Small intestine (tissue), 7 donors: ENCODE measurements around the gene TMEM125. TPM values are rescaled to one million over a fixed set of nuclear protein-coding genes. Genes with fewer than 3 reads are reported as not detected.

Experiments used
- DNase-seq, 2 donors: peaks; one replicate each; pipeline versions ENCODE4 v3.0.0 to v3.0.0-alpha.2; 2013
- FAIRE-seq: peaks from 2 replicates; lab custom pipeline; 2012; peaks lifted over from hg19 to GRCh38; lab: Jason Lieb, UNC
- H3K27ac ChIP-seq, 3 donors: one replicate each; pipeline ENCODE4 v1.5.1; 2013; ENCODE audit warnings: low read length in 2 of 3, mild to moderate bottlenecking in 2 of 3, control low read depth in 1 of 3, inconsistent platforms in 1 of 3, low read depth in 1 of 3, moderate library complexity in 1 of 3
- H3K27me3 ChIP-seq, 3 donors: one replicate each; pipeline ENCODE4 v1.6.1; 2013; ENCODE audit warnings: low read length in 3 of 3, inconsistent platforms in 1 of 3; ENCODE audit not compliant: control insufficient read depth in 3 of 3, insufficient read depth in 3 of 3
- H3K36me3 ChIP-seq, 3 donors: one replicate each; pipeline ENCODE4 v1.6.1; 2013; ENCODE audit warnings: low read length in 3 of 3, inconsistent platforms in 1 of 3, low read depth in 1 of 3, mild to moderate bottlenecking in 1 of 3, moderate library complexity in 1 of 3; ENCODE audit not compliant: control insufficient read depth in 3 of 3, insufficient read depth in 2 of 3
- H3K4me1 ChIP-seq, 3 donors: one replicate each; pipeline ENCODE4 v1.6.1; 2013; ENCODE audit warnings: low read length in 2 of 3, inconsistent platforms in 1 of 3, low read depth in 1 of 3, mild to moderate bottlenecking in 1 of 3, moderate library complexity in 1 of 3; ENCODE audit not compliant: control insufficient read depth in 3 of 3, insufficient read depth in 2 of 3
- H3K4me3 ChIP-seq, 3 donors: one replicate each; pipeline ENCODE4 v1.5.1; 2013; ENCODE audit warnings: low read length in 3 of 3, control low read depth in 1 of 3, inconsistent platforms in 1 of 3, low read depth in 1 of 3, mild to moderate bottlenecking in 1 of 3, moderate library complexity in 1 of 3
- H3K9me3 ChIP-seq, 2 donors: one replicate each; pipeline ENCODE4 v1.6.1; 2013; ENCODE audit warnings: low read depth in 1 of 2, low read length in 1 of 2; ENCODE audit not compliant: control insufficient read depth in 2 of 2, insufficient read depth in 1 of 2
- WGBS, 3 donors: extraction: QIAGEN DNeasy Blood & Tissue Kit; methylation state at CpG; one replicate each; pipeline ENCODE4 v1.1.7; 2013; 5-methylcytosine and 5-hydroxymethylcytosine counted together
- polyA plus RNA-seq, 4 donors: library from polyadenylated mRNA; stranded (reverse) in 3 of 4; unstranded in 1 of 4; fragments of 200-250 nt in 3 of 4; fragments of 120-200 nt in 1 of 4; gene quantifications; one replicate each; pipeline versions ENCODE4 v1.2.1 to v1.2.3, GENCODE V29; 2013
- donor health status: healthy with polysubstance abuse.
- donor health status: control.
- donor health status: control.
- donor health status: Bipolar disorder and iron deficiency.
- donor health status: healthy.

The TMEM125 gene
- polyA plus RNA-seq, 4 donors: 38.3 to 94.3 (median 68.5) TPM

GRCh38 chr1:43299101-43299500, 29.3 kb downstream of the TMEM125 start:
- Histone ChIP-seq H3K36me3 (peaks cover 0 to under 1% (median 0%) of the 10 kb centered on the region in 3 donors), H3K27ac (no peak overlapping the region), H3K27me3 (no peaks in the 10 kb centered on the region), H3K9me3 (no peaks in the 10 kb centered on the region), H3K4me3 (no peak overlapping the region), H3K4me1 (peaks cover 0 to 22% (median 6%) of the 10 kb centered on the region in 3 donors)
- DNase-seq (no peak), FAIRE-seq (no peak)

- Histone ChIP-seq H3K4me3 (peak within 1 kb of the TSS in 1 of 3 donors; percentile 5), H3K9me3 (no peaks in the 10 kb centered on the region), H3K36me3 (peaks cover 0 to 3% (median 0%) of the 10 kb centered on the region in 3 donors), H3K4me1 (peaks cover 0 to 19% (median 7%) of the 10 kb centered on the region in 3 donors), H3K27me3 (no peaks in the 10 kb centered on the region), H3K27ac (peak within 1 kb of the TSS in 2 of 3 donors; percentile 2 to 41)
- DNase-seq: no peak
- 74 to 86% (median 80%) methylated on average over 10 of the region's 10 CpGs for WGBS, 3 donors
- no peak for FAIRE-seq
Observed at GRCh38 chr1:43300378-43301094, 30.8 kb downstream of the TMEM125 start, which contains the start of gene TIE1. TSS of gene TIE1 (plus strand) at chr1:43300982. CDS start at chr1:43301072, 90 bp downstream.

- H3K4me1 ChIP-seq: peaks cover 0 to 22% (median 7%) of the 10 kb centered on the region in 3 donors
- H3K27ac ChIP-seq: peak overlapping the region in 2 of 3 donors; percentile 19 to 41
- FAIRE-seq (no peak), DNase-seq (no peak)
- peaks cover 0 to 3% (median 0%) of the 10 kb centered on the region in 3 donors for H3K36me3 ChIP-seq
- H3K9me3 ChIP-seq: no peaks in the 10 kb centered on the region
- no peak overlapping the region for H3K4me3 ChIP-seq
- H3K27me3 ChIP-seq: no peaks in the 10 kb centered on the region
- 38 to 76% (median 71%) methylated on average over 1 of the region's 1 CpG for WGBS, 3 donors
Observed at GRCh38 chr1:43302201-43302600, 32.4 kb downstream of the TMEM125 start.

DNA sequence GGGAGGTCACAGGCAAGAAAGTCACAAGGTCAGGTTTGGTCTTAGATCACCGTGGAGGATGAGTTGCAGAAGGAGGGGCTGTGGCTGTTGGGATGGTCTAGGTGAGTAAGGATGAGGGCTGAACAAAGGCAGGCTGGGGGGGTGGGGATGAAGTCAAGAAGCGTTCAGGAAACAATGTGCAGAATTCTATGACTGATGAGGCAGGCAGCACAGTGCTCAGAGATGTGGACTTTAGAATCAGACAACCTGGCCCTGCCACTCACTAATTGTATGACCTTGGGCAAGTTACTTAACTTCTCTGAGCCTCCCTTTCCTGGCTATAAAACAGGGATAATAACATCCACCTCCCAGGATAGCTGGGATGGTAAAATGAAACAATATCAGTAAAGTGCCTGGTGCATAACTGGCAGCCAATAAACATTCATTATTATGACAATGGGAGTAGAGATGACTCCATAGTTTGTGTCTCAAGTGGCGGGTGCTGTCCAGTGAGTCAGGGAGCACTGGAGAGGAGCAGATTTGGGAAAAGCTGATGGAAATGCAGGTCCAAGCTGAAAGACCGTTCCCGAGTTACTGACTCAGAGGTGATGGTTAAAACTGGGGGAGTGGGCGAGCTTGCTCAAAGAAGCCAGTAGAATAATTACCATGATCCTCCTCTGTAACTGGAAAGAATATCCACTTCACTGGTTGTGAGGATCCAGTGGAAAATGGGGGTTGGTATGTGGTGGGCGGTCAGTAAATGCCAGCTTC, 33.1 kb downstream of the TMEM125 start:
- Histone ChIP-seq H3K4me3 (no peak overlapping the region), H3K36me3 (peaks cover 0 to 3% (median 0%) of the 10 kb centered on the region in 3 donors), H3K4me1 (peaks cover 0 to 22% (median 7%) of the 10 kb centered on the region in 3 donors), H3K27me3 (no peaks in the 10 kb centered on the region), H3K27ac (peak overlapping the region; percentile 4 to 57 (median 19)), H3K9me3 (no peaks in the 10 kb centered on the region)
- FAIRE-seq (no peak), DNase-seq (peak; percentile 74 to 94)
- WGBS, 3 donors: 64 to 65% (median 65%) methylated on average over 7 of the region's 7 CpGs

DNA sequence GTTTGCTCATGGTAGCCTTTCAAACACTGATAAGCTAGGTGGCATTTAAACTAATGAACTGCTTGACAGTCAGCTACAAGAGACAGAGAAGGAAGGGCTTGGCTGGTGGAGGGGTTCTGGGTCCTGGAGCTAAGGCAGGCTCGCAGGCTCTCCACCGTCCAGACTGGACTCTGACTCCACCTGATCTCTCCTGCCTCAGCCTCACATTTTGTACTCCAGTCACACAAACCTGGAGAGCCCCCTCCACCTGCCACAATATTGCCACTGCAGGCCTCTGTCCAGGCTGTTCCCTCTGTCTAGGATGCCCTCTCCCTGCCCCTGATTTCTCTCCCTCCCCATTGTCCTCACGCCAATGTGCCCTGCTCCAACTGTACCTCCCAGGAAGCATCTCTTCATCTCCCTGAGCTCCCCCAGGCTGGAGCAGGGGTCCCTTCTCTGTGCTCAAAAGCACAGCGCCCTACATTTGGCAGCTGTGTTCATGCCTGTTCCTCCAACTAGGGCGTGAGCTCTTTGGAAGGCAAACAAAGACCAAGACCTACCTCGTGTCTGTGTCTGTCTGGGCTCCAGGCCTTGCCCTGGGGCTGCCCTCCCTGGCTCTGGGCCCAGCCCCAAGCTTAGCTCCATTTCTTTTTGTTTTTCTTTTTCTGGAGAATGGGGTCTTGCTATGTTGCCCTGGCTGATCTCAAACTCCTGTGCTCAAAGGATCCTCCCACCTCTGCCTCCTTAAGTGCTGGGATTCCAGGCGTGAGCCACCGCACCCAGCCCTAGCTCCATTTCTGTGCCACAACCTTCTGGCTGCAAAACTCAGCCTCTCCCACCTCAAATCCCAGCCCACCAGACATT, 33.9 kb downstream of the TMEM125 start:
- H3K27me3 ChIP-seq: no peaks in the 10 kb centered on the region
- peak overlapping the region in 1 of 3 donors; percentile 57 for H3K27ac ChIP-seq
- no peak for FAIRE-seq
- H3K4me3 ChIP-seq: no peak overlapping the region
- 64 to 71% (median 66%) methylated on average over 8 of the region's 8 CpGs for WGBS, 3 donors
- peaks cover 0 to 22% (median 7%) of the 10 kb centered on the region in 3 donors for H3K4me1 ChIP-seq
- DNase-seq: no peak
- H3K36me3 ChIP-seq: peaks cover 0 to 3% (median 0%) of the 10 kb centered on the region in 3 donors
- H3K9me3 ChIP-seq: no peaks in the 10 kb centered on the region

DNA sequence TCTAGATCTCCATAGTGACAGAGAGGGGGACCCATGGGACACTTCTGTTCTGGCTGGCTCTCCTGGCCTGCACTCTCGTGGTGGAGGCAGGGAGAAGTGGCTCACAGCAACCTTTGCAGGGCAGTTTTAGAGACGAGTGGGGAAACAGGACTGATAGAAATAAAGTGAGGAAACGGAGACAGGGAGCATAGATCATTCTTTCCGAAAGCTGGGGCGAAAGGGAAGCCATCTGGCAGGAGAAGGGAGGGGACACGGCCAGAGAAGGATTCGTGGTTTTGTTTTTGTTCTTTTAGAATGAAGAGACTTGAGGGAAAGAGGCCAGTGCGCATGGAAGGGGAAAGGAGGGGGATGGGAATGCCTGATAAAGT, 34.5 kb downstream of the TMEM125 start:
- no peak for DNase-seq
- H3K4me3 ChIP-seq: no peak overlapping the region

DNA sequence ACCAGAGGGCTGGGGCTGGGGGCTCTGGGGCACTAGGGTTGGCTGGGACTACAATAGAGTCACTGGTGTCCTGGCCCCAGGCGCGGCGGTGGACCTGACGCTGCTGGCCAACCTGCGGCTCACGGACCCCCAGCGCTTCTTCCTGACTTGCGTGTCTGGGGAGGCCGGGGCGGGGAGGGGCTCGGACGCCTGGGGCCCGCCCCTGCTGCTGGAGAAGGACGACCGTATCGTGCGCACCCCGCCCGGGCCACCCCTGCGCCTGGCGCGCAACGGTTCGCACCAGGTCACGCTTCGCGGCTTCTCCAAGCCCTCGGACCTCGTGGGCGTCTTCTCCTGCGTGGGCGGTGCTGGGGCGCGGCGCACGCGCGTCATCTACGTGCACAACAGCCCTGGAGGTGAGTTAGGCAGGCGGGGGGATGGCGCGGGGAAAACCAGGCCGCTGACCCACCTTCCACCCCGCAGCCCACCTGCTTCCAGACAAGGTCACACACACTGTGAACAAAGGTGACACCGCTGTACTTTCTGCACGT, 35.1 kb downstream of the TMEM125 start:
- 88 to 92% (median 89%) methylated on average over 46 of the region's 46 CpGs for WGBS, 3 donors

More for the DNA sequence above, 34.5 kb downstream of the TMEM125 start:
- Histone ChIP-seq H3K27ac (no peak overlapping the region), H3K9me3 (no peaks in the 10 kb centered on the region), H3K4me1 (peaks cover 0 to 22% (median 7%) of the 10 kb centered on the region in 3 donors), H3K36me3 (peaks cover 0 to 3% (median 0%) of the 10 kb centered on the region in 3 donors), H3K27me3 (no peaks in the 10 kb centered on the region)
- no peak for FAIRE-seq
- WGBS, 3 donors: 51 to 79% (median 64%) methylated on average over 8 of the region's 8 CpGs

More for the DNA sequence above, 35.1 kb downstream of the TMEM125 start:
- DNase-seq (no peak), FAIRE-seq (no peak)
- no peaks in the 10 kb centered on the region for H3K27me3 ChIP-seq
- no peak overlapping the region for H3K4me3 ChIP-seq
- H3K27ac ChIP-seq: no peak overlapping the region
- no peaks in the 10 kb centered on the region for H3K9me3 ChIP-seq
- H3K4me1 ChIP-seq: peaks cover 0 to 22% (median 7%) of the 10 kb centered on the region in 3 donors
- H3K36me3 ChIP-seq: peaks cover 0 to 3% (median 0%) of the 10 kb centered on the region in 3 donors
